Rectal smooth muscle tissue (tissue), 1 donor: ENCODE data around the gene MKRN2.

Experiments used
- H3K27ac ChIP-seq: one replicate; pipeline ENCODE4 v1.7.0; 2013; ENCODE audit warnings: low read depth, low read length, inconsistent platforms
- H3K27me3 ChIP-seq: one replicate; pipeline ENCODE4 v1.7.0; 2013; ENCODE audit warnings: low read length; ENCODE audit not compliant: control insufficient read depth, insufficient read depth
- H3K36me3 ChIP-seq: one replicate; pipeline ENCODE4 v1.7.0; 2013; ENCODE audit warnings: low read length; ENCODE audit not compliant: control insufficient read depth, insufficient read depth
- H3K4me1 ChIP-seq: one replicate; pipeline ENCODE4 v1.7.0; 2013; ENCODE audit warnings: low read length; ENCODE audit not compliant: control insufficient read depth, insufficient read depth
- H3K4me3 ChIP-seq: one replicate; pipeline ENCODE4 v1.7.0; 2013; ENCODE audit warnings: low read length
- H3K9ac ChIP-seq: one replicate; pipeline ENCODE4 v1.7.0; 2013; ENCODE audit warnings: low read length

MKRN2 gene

GRCh38 chr3:12559520-12559919 lies 2.6 kb downstream of the MKRN2 start:
- peaks cover 12% of the 10 kb centered on the region for H3K4me1 ChIP-seq
- no peaks in the 10 kb centered on the region for H3K27me3 ChIP-seq
- no peak overlapping the region for H3K4me3 ChIP-seq
- no peak overlapping the region for H3K27ac ChIP-seq
- peaks cover 4% of the 10 kb centered on the region for H3K36me3 ChIP-seq
- H3K9ac ChIP-seq: no peak overlapping the region

DNA sequence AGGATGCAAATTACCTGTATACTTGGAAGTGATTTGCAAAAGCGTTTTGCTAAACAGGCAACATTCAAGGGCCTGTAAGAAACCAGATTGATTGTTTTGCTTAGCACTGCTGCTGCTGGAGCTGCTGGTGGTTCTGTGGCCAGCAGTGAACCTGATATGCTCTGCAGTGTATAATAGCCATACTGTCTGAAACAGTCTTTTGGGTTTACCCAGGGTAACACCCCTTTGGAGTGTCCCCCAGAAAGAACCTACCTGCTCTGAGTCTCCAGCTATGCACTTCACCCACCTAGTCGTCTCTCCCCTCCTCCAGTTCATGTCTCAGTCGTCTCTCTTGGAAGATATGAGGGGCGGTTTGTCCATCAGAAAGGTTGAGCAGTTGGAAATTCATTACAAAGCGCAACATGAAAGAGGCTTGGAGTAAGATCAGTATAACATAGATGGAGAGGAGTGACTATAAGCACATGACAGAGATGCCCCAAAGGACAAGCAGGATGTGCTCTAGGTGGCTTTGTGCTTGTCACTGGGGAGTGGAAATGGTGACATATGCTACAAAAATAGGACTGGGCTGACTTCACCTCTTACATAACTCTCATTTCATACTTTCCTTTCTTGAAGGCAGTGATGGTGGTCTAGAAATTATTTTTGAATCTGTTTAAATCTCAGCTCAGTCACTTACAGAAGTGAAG lies 3.8 kb downstream of the MKRN2 start:
- no peak overlapping the region for H3K4me3 ChIP-seq
- no peak overlapping the region for H3K27ac ChIP-seq

GRCh38 chr3:12561397-12561796 lies 4.5 kb downstream of the MKRN2 start:
- Histone ChIP-seq H3K27me3 (no peaks in the 10 kb centered on the region), H3K4me3 (no peak overlapping the region), H3K4me1 (peaks cover 12% of the 10 kb centered on the region), H3K9ac (no peak overlapping the region), H3K27ac (no peak overlapping the region), H3K36me3 (peaks cover 6% of the 10 kb centered on the region)

More for the DNA sequence above, 3.8 kb downstream of the MKRN2 start:
- no peaks in the 10 kb centered on the region for H3K27me3 ChIP-seq
- no peak overlapping the region for H3K9ac ChIP-seq
- H3K4me1 ChIP-seq: peaks cover 12% of the 10 kb centered on the region
- peaks cover 6% of the 10 kb centered on the region for H3K36me3 ChIP-seq

DNA sequence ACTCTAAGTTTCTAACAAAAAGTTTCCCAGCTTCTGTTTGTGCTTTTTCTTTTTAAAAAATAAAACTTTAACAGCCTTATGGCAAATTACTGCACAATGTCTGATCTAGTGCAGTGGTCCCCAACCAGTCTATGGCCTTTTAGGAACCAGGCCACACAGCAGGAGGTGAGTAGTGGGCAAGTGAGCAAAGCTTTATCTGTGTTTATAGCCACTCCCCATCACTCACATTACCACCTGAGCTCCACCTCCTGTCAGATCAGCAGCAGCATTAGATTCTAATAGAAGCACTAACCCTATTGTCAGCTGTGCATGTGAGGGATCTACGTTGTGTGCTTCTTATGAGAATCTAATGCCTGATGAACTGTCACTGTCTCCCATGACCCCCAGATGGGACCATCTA lies 5.6 kb downstream of the MKRN2 start:
- no peak overlapping the region for H3K9ac ChIP-seq
- peaks cover 12% of the 10 kb centered on the region for H3K4me1 ChIP-seq
- H3K27me3 ChIP-seq: no peaks in the 10 kb centered on the region
- H3K4me3 ChIP-seq: no peak overlapping the region
- peaks cover 6% of the 10 kb centered on the region for H3K36me3 ChIP-seq
- H3K27ac ChIP-seq: no peak overlapping the region

DNA sequence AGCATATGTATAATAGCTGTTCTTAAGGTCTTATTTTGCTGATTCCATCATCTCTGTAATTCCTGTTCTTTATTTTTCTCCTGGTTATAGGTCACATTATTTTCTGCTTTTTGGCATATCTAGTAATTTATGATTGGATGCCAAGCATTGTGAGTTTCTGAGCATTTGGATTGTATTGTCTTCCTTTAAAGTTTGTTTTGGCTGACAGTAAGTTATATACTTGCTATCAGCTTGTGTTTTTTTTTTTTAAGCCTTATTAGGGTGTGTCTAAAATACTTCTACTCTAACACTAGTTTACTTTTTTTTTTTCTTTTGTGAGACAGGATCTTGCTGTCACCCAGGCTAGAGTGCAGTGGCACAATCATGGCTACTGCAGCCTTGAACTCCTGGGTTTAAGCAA lies 10.1 kb downstream of the MKRN2 start:
- Histone ChIP-seq H3K4me1 (no peaks in the 10 kb centered on the region), H3K9ac (no peak overlapping the region), H3K27ac (no peak overlapping the region), H3K4me3 (no peak overlapping the region), H3K27me3 (no peaks in the 10 kb centered on the region), H3K36me3 (peaks cover 16% of the 10 kb centered on the region)

DNA sequence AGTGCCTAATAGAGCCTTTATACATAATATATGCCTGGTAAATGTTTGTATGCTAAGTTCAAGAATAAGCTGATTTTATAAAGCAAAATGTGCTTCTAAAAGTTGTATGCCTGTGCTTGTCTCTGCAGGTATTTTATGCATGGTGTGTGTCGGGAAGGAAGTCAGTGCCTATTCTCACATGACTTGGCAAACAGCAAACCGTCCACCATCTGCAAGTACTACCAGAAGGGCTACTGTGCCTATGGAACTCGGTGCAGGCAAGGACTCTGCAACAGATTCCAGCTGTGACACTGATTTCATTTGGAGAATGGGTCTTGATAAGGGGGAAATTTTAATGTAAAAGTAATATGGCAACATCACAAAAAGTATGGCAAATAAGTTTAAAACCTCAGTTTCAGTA lies 11.9 kb downstream of the MKRN2 start:
- Histone ChIP-seq H3K4me3 (no peak overlapping the region), H3K9ac (no peak overlapping the region), H3K36me3 (peaks cover 18% of the 10 kb centered on the region), H3K27me3 (no peaks in the 10 kb centered on the region), H3K4me1 (no peaks in the 10 kb centered on the region), H3K27ac (no peak overlapping the region)

- H3K27ac ChIP-seq: no peak overlapping the region
- no peaks in the 10 kb centered on the region for H3K27me3 ChIP-seq
- H3K36me3 ChIP-seq: peaks cover 24% of the 10 kb centered on the region
- no peaks in the 10 kb centered on the region for H3K4me1 ChIP-seq
- no peak overlapping the region for H3K4me3 ChIP-seq
- no peak overlapping the region for H3K9ac ChIP-seq
Measured at GRCh38 chr3:12569836-12570235, 12.9 kb downstream of the MKRN2 start.

GRCh38 chr3:12571986-12572385 lies 15.1 kb downstream of the MKRN2 start:
- Histone ChIP-seq H3K27me3 (no peaks in the 10 kb centered on the region), H3K4me1 (no peaks in the 10 kb centered on the region), H3K27ac (no peak overlapping the region), H3K4me3 (no peak overlapping the region), H3K9ac (no peak overlapping the region), H3K36me3 (peaks cover 32% of the 10 kb centered on the region)

GRCh38 chr3:12574131-12574530 lies 17.2 kb downstream of the MKRN2 start:
- H3K9ac ChIP-seq: no peak overlapping the region
- no peaks in the 10 kb centered on the region for H3K4me1 ChIP-seq
- H3K4me3 ChIP-seq: no peak overlapping the region
- no peak overlapping the region for H3K27ac ChIP-seq
- H3K36me3 ChIP-seq: peaks cover 32% of the 10 kb centered on the region
- no peaks in the 10 kb centered on the region for H3K27me3 ChIP-seq

DNA sequence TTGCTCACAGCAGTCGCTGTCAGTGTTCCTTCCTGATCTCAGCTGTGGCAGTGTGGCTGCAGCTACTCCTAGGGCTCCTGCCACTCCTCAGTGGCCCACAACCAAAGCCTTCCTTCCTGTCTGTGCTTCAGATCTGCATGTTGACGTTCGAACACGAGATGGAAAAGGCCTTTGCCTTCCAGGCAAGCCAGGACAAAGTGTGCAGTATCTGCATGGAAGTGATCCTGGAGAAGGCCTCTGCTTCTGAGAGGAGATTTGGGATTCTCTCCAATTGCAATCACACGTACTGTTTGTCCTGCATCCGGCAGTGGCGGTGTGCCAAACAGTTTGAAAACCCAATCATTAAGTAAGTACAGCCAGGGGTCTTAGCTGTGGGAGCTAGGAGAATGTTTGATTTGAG lies 17.8 kb downstream of the MKRN2 start:
- H3K27me3 ChIP-seq: no peaks in the 10 kb centered on the region
- no peak overlapping the region for H3K4me3 ChIP-seq
- H3K36me3 ChIP-seq: peaks cover 33% of the 10 kb centered on the region
- H3K4me1 ChIP-seq: no peaks in the 10 kb centered on the region
- H3K27ac ChIP-seq: no peak overlapping the region
- no peak overlapping the region for H3K9ac ChIP-seq

- Histone ChIP-seq H3K4me3 (no peak overlapping the region), H3K27ac (no peak overlapping the region), H3K27me3 (no peaks in the 10 kb centered on the region), H3K9ac (no peak overlapping the region), H3K4me1 (no peaks in the 10 kb centered on the region), H3K36me3 (peaks cover 26% of the 10 kb centered on the region)
Measured at GRCh38 chr3:12577379-12577778, 20.5 kb downstream of the MKRN2 start.

- peaks cover 35% of the 10 kb centered on the region for H3K36me3 ChIP-seq
- no peaks in the 10 kb centered on the region for H3K27me3 ChIP-seq
- H3K4me3 ChIP-seq: no peak overlapping the region
- no peak overlapping the region for H3K27ac ChIP-seq
- H3K9ac ChIP-seq: no peak overlapping the region
- H3K4me1 ChIP-seq: no peaks in the 10 kb centered on the region
Measured at GRCh38 chr3:12578742-12579141, 21.9 kb downstream of the MKRN2 start.

GRCh38 chr3:12579456-12579855 lies 22.6 kb downstream of the MKRN2 start:
- Histone ChIP-seq H3K27me3 (no peaks in the 10 kb centered on the region), H3K9ac (no peak overlapping the region), H3K4me1 (no peaks in the 10 kb centered on the region), H3K4me3 (no peak overlapping the region), H3K36me3 (peaks cover 37% of the 10 kb centered on the region), H3K27ac (no peak overlapping the region)
